ENCODE data around the gene GRAMD1B. TPM values are rescaled to one million over a fixed set of nuclear protein-coding genes. Genes with fewer than 3 reads are reported as not detected.

The GRAMD1B gene
- total and polyA plus RNA-seq, 8 donors, result 1.1 to 4.8 (median 2.2) TPM

DNA sequence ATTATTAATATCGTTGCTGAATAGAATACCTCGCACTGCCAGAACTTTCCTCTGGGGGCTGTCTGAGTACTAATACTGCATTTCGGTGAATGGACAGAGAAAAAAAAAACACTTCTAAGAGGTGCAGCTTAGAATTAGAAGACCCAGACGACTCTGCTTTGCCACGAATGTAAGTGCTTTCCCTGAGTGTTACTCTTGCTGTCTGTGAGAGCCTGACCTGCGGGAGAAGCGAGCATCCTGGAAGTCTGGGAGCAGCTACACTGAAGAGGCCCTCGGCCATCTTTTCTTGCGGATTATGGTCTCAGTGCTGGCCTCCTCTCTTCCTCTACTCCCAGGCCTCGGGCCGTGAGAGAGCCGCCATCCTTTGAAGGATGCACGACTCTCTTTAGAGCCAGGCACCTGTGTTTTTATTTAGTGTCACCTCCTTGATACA, 129.5 kb downstream of the GRAMD1B start:
- TF ChIP-seq, protein P1, sequence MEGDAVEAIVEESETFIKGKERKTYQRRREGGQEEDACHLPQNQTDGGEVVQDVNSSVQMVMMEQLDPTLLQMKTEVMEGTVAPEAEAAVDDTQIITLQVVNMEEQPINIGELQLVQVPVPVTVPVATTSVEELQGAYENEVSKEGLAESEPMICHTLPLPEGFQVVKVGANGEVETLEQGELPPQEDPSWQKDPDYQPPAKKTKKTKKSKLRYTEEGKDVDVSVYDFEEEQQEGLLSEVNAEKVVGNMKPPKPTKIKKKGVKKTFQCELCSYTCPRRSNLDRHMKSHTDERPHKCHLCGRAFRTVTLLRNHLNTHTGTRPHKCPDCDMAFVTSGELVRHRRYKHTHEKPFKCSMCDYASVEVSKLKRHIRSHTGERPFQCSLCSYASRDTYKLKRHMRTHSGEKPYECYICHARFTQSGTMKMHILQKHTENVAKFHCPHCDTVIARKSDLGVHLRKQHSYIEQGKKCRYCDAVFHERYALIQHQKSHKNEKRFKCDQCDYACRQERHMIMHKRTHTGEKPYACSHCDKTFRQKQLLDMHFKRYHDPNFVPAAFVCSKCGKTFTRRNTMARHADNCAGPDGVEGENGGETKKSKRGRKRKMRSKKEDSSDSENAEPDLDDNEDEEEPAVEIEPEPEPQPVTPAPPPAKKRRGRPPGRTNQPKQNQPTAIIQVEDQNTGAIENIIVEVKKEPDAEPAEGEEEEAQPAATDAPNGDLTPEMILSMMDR (IDR thresholded peaks at IDR 0.05), result no peak
- Histone ChIP-seq H3K36me3 (no peaks in the 10 kb centered on the region), H3K4me1 (peaks cover 0 to 5% (median 0%) of the 10 kb centered on the region in 3 donors), H3K27ac (no peak overlapping the region), H3K9me3 (no peaks in the 10 kb centered on the region), H3K4me3 (peak overlapping the region in 2 of 4 donors; percentile 31 to 46), H3K27me3 (peaks cover 0 to 5% (median 0%) of the 10 kb centered on the region in 4 donors)
- 37 to 45% methylated on average over 13 of the region's 13 CpGs for WGBS, 2 donors
- no peak for FAIRE-seq
- peak in 3 of 4 donors; percentile 5 to 22 (median 17) for ATAC-seq
- intact Hi-C loops (cut with DNase I), result no loop called here
- no peak for DNase-seq

DNA sequence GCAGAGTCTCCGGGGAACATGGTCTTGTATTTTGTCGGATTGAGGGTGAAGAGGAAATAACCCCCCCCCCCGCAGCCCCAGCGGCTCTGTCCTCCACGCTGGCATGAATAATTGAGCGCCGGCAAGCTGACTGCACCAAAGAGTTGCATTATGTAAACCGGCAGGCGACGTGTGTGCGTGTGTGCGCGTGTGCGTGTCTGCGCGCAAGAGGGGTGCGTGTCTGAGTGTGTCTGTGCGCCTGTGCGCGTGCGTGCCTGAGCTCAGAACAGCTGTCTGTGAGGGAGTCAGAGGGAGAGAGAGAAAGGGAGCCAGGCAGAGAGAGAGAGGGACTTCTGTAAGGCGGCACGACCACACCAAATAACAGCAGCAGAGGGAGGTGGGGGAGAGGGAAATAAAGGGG, 129.9 kb downstream of the GRAMD1B start:
- peak; percentile 72 to 91 (median 83) for ATAC-seq
- WGBS, 2 donors, result 5 to 6% methylated on average over 23 of the region's 23 CpGs
- no peak for FAIRE-seq
- H3K27ac ChIP-seq, result no peak overlapping the region
- peak overlapping the region in 2 of 4 donors; percentile 31 to 46 for H3K4me3 ChIP-seq
- peaks cover 0 to 5% (median 0%) of the 10 kb centered on the region in 4 donors for H3K27me3 ChIP-seq
- no peaks in the 10 kb centered on the region for H3K36me3 ChIP-seq
- no peaks in the 10 kb centered on the region for H3K9me3 ChIP-seq
- DNase-seq, result peak; percentile 45 to 77 (median 54)
- TF ChIP-seq, protein P1 (IDR thresholded peaks at IDR 0.05), result no peak
- H3K4me1 ChIP-seq, result peaks cover 0 to 5% (median 0%) of the 10 kb centered on the region in 3 donors
- intact Hi-C loops (cut with DNase I), result no loop called here

DNA sequence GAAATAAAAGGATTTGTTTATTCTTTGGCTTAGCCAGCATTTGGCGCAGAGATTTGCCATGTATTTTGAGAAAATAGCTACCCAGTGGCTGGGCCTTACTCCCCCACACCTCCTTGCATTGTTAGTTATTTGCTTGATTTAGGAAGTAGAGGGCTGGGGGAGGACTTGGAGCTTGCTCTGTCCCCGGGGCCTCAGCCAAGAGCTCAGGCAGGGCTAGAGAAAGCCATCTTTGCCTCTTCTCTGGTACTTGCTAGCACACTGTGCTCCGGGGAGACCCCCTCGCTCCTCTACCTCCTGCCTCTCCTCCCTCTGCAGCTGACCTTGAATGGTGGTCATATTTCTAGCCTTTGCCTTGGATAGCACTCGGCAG, 131.3 kb downstream of the GRAMD1B start:
- no peak for FAIRE-seq
- Histone ChIP-seq H3K27me3 (peaks cover 0 to under 1% (median 0%) of the 10 kb centered on the region in 4 donors), H3K4me1 (peaks cover 0 to 5% (median 0%) of the 10 kb centered on the region in 3 donors), H3K36me3 (no peaks in the 10 kb centered on the region), H3K27ac (no peak overlapping the region), H3K9me3 (no peaks in the 10 kb centered on the region), H3K4me3 (no peak overlapping the region)
- no peak for DNase-seq
- 72 to 75% methylated on average over 5 of the region's 5 CpGs for WGBS, 2 donors
- ATAC-seq, result no peak
- intact Hi-C loops (cut with DNase I), result no loop called here
- TF ChIP-seq, protein P1 (IDR thresholded peaks at IDR 0.05), result no peak

DNA sequence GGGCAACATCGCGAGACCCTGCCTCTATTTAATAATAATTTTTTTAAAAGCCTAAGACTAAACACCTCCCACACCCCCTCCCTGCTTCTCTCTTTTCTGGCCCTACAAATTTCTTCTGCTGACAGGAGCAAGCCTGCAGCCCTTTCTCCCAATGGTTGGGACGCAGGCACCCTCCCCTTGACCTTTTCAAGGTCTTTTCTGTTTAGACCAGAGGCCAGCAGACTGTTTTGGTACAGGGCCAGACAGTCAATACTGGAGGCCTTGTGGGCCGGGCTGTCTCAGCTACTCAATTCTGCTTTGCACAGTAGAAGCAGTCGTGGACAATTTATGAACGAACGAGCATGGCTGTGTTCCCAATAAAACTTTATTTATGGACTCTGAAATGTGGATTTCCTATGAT, 132.1 kb downstream of the GRAMD1B start:
- 39 to 42% methylated on average over 7 of the region's 7 CpGs for WGBS, 2 donors
- peak in 2 of 6 donors; percentile 19 to 29 for DNase-seq
- peak in 3 of 4 donors; percentile 36 to 65 (median 45) for ATAC-seq
- FAIRE-seq, result no peak
- H3K4me1 ChIP-seq, result peaks cover 0 to 5% (median 0%) of the 10 kb centered on the region in 3 donors
- H3K27me3 ChIP-seq, result no peaks in the 10 kb centered on the region
- intact Hi-C loops (cut with DNase I), result no loop called here
- H3K4me3 ChIP-seq, result no peak overlapping the region
- TF ChIP-seq, protein P1 (IDR thresholded peaks at IDR 0.05), result no peak
- no peaks in the 10 kb centered on the region for H3K9me3 ChIP-seq
- H3K27ac ChIP-seq, result no peak overlapping the region
- H3K36me3 ChIP-seq, result no peaks in the 10 kb centered on the region

DNA sequence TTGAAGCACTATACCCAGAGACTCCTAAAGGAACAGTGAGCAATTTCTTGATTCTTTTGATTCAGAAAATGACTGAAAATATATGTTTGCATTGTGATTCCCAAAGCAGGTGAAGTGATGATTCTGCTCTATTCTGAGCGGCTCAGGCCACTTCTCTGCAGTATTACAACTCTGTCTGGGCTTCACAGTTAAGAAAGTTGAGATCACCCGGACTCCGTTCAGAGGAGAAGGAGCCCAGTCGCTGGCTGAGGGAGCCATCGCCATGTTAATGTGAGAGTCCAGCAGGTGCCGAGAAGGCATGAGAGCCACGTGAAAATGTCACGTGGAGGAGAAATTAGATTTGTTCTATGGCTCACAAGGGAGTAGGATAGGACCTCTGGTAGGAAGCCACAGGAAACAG, 132.8 kb downstream of the GRAMD1B start:
- H3K27me3 ChIP-seq, result no peaks in the 10 kb centered on the region
- H3K27ac ChIP-seq, result no peak overlapping the region
- intact Hi-C loops (cut with DNase I), result no loop called here
- DNase-seq (no peak), ATAC-seq (no peak), FAIRE-seq (no peak)
- no peak overlapping the region for H3K4me3 ChIP-seq
- peaks cover 0 to 5% (median 0%) of the 10 kb centered on the region in 3 donors for H3K4me1 ChIP-seq
- no peaks in the 10 kb centered on the region for H3K9me3 ChIP-seq
- TF ChIP-seq, protein P1 (IDR thresholded peaks at IDR 0.05), result no peak
- WGBS, 2 donors, result 67 to 73% methylated on average over 8 of the region's 8 CpGs
- H3K36me3 ChIP-seq, result no peaks in the 10 kb centered on the region
